ENCODE measurements around the gene PRDM8.

DNA sequence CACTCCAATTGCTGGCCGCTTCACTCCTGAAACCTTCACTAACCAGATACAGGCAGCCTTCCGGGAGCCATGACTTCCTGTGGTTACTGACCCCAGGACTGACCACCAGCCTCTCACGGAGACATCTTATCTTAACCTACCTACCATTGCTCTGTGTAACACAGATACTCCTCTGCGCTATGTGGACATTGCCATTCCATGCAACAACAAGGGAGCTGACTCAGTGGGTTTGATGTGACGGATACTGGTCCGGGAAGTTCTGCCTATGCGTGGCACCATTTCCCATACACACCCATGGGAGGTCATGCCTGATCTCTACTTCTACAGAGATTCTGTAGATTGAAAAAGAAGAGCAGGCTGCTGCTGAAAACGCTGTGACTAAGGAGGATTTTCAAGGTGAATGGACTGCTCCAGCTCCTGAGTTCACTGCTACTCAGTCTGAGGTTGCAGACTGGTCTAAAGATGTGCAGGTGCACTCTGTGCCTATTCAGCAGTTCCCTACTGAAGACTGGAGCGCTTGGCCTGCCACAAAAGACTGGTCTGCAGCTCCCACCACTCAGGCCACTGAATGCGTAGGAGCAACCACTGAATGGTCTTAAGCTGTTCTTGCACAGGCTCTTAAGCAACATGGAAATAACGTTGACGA is 35.8 kb upstream of the PRDM8 start:
- no peak for TF ChIP-seq POLR2A (IDR thresholded peaks at IDR 0.05; ENCODE audit: low read depth, low read length)
- TF ChIP-seq, protein P1, sequence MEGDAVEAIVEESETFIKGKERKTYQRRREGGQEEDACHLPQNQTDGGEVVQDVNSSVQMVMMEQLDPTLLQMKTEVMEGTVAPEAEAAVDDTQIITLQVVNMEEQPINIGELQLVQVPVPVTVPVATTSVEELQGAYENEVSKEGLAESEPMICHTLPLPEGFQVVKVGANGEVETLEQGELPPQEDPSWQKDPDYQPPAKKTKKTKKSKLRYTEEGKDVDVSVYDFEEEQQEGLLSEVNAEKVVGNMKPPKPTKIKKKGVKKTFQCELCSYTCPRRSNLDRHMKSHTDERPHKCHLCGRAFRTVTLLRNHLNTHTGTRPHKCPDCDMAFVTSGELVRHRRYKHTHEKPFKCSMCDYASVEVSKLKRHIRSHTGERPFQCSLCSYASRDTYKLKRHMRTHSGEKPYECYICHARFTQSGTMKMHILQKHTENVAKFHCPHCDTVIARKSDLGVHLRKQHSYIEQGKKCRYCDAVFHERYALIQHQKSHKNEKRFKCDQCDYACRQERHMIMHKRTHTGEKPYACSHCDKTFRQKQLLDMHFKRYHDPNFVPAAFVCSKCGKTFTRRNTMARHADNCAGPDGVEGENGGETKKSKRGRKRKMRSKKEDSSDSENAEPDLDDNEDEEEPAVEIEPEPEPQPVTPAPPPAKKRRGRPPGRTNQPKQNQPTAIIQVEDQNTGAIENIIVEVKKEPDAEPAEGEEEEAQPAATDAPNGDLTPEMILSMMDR (conservative IDR thresholded peaks at IDR 0.05; ENCODE audit: low read depth, low read length): no peak
- TF ChIP-seq MXI1 (IDR thresholded peaks at IDR 0.05; ENCODE audit: borderline replicate concordance, low read depth, low read length): no peak
- no peak for TF ChIP-seq RFX5 (IDR thresholded peaks at IDR 0.05; ENCODE audit: low read depth, low read length)
- no peak for TF ChIP-seq BHLHE40 (IDR thresholded peaks at IDR 0.05; ENCODE audit: low read depth, low read length)
- TF ChIP-seq SMC3 (IDR thresholded peaks at IDR 0.05; ENCODE audit: low read depth, low read length): no peak
- TF ChIP-seq CEBPB (IDR thresholded peaks at IDR 0.05; ENCODE audit: low read depth, low read length): no peak
